B cell (primary cell): ENCODE data around the gene SPRED2.

Experiments used
- EZH2 ChIP-seq: IDR thresholded peaks from 2 replicates; pipeline ENCODE4 v1.6.1; 2012; ENCODE audit warnings: borderline replicate concordance, low read depth, mild to moderate bottlenecking, moderate library complexity, low read length; ENCODE audit not compliant: insufficient read depth, poor library complexity, severe bottlenecking
- TF ChIP-seq, protein P1 (sequence below): fragments of 200-600 bp; IDR thresholded peaks from one replicate; pipeline ENCODE4 v1.8.0; 2022; ENCODE audit warnings: antibody characterized with exemption, mild to moderate bottlenecking

DNA sequence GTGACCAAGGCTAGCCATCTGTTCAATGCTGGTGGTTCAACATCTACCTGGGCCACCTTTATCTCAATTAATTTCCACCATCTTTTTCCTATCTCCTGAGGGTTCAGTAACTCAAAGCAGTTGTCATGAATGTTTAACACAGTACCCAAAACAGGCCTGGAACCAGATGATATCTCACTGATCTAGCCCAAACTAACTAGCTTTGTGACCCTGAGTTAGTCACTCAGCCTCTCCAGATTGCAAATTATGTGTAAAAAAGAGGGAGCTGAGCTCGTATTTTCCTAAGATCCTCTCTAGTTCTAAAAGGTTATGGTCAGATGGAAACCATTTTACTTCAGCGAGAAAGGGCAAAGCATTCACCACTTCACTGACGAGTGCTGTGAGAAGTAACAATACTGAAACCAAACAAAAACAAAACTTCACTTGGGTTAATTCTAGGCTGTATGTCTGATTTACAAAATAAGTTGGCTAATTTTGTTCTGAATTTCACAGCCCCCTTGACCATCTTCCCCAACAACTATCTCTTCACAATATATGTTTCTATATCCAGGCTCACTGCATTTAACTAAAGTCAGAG, 14.8 kb downstream of the SPRED2 start:
- TF ChIP-seq, protein P1, sequence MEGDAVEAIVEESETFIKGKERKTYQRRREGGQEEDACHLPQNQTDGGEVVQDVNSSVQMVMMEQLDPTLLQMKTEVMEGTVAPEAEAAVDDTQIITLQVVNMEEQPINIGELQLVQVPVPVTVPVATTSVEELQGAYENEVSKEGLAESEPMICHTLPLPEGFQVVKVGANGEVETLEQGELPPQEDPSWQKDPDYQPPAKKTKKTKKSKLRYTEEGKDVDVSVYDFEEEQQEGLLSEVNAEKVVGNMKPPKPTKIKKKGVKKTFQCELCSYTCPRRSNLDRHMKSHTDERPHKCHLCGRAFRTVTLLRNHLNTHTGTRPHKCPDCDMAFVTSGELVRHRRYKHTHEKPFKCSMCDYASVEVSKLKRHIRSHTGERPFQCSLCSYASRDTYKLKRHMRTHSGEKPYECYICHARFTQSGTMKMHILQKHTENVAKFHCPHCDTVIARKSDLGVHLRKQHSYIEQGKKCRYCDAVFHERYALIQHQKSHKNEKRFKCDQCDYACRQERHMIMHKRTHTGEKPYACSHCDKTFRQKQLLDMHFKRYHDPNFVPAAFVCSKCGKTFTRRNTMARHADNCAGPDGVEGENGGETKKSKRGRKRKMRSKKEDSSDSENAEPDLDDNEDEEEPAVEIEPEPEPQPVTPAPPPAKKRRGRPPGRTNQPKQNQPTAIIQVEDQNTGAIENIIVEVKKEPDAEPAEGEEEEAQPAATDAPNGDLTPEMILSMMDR = no peak
- TF ChIP-seq EZH2 = no peak
